Hepatocyte (in vitro differentiated cells): ENCODE results near the gene CYP20A1.

ENCODE experiments used
- CTCF ChIP-seq: fragments of 200-600 bp; sonication (generic); IDR thresholded peaks from 2 replicates; pipeline ENCODE4 v1.5.1; 2016; ENCODE audit warnings: antibody characterized with exemption, mild to moderate bottlenecking; ENCODE audit not compliant: poor library complexity
- EZH2 ChIP-seq: fragments of 200-600 bp; sonication (generic); IDR thresholded peaks from 2 replicates; pipeline ENCODE4 v1.6.1; 2016; ENCODE audit warnings: antibody characterized with exemption, mild to moderate bottlenecking, borderline replicate concordance

GRCh38 chr2:203201426-203201825, 37.4 kb upstream of the CYP20A1 start:
- TF ChIP-seq CTCF: no peak
- no peak for TF ChIP-seq EZH2
